ENCODE results near the gene SMIM10L2A.

DNA sequence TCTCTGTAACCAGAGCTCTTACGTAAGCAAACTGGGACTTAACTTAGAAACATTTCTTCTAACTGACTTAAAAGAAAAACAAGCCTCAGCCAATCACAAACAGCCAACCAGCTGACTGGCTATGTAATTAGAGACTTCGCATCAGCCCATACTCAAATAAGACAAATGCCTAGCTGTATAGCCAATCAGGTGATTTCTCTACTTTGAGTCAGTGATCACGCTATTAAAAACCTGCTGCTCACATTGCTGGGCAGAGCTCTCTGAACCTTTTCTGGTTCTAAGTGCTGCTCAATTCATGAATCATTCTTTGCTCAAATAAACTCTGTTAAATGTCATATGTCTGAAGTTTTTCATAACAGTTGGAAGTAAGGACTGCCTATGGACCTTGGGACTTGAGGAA, 9.9 kb upstream of the SMIM10L2A start:
- TF ChIP-seq, protein P1, sequence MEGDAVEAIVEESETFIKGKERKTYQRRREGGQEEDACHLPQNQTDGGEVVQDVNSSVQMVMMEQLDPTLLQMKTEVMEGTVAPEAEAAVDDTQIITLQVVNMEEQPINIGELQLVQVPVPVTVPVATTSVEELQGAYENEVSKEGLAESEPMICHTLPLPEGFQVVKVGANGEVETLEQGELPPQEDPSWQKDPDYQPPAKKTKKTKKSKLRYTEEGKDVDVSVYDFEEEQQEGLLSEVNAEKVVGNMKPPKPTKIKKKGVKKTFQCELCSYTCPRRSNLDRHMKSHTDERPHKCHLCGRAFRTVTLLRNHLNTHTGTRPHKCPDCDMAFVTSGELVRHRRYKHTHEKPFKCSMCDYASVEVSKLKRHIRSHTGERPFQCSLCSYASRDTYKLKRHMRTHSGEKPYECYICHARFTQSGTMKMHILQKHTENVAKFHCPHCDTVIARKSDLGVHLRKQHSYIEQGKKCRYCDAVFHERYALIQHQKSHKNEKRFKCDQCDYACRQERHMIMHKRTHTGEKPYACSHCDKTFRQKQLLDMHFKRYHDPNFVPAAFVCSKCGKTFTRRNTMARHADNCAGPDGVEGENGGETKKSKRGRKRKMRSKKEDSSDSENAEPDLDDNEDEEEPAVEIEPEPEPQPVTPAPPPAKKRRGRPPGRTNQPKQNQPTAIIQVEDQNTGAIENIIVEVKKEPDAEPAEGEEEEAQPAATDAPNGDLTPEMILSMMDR (IDR thresholded peaks at IDR 0.05; ENCODE audit: insufficient read depth, low read length), result no peak
- TF ChIP-seq, protein P2, sequence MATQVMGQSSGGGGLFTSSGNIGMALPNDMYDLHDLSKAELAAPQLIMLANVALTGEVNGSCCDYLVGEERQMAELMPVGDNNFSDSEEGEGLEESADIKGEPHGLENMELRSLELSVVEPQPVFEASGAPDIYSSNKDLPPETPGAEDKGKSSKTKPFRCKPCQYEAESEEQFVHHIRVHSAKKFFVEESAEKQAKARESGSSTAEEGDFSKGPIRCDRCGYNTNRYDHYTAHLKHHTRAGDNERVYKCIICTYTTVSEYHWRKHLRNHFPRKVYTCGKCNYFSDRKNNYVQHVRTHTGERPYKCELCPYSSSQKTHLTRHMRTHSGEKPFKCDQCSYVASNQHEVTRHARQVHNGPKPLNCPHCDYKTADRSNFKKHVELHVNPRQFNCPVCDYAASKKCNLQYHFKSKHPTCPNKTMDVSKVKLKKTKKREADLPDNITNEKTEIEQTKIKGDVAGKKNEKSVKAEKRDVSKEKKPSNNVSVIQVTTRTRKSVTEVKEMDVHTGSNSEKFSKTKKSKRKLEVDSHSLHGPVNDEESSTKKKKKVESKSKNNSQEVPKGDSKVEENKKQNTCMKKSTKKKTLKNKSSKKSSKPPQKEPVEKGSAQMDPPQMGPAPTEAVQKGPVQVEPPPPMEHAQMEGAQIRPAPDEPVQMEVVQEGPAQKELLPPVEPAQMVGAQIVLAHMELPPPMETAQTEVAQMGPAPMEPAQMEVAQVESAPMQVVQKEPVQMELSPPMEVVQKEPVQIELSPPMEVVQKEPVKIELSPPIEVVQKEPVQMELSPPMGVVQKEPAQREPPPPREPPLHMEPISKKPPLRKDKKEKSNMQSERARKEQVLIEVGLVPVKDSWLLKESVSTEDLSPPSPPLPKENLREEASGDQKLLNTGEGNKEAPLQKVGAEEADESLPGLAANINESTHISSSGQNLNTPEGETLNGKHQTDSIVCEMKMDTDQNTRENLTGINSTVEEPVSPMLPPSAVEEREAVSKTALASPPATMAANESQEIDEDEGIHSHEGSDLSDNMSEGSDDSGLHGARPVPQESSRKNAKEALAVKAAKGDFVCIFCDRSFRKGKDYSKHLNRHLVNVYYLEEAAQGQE (IDR thresholded peaks at IDR 0.05; ENCODE audit: insufficient replicate concordance, low read depth), result no peak
- TF ChIP-seq POLR2AphosphoS5 (IDR thresholded peaks at IDR 0.05; ENCODE audit: low read depth), result no peak
- no peak for TF ChIP-seq GABPA (IDR thresholded peaks at IDR 0.05; ENCODE audit: low read depth)
- no peak for TF ChIP-seq SPI1 (IDR thresholded peaks at IDR 0.05; ENCODE audit: borderline replicate concordance, low read depth)
